Muscle of leg (tissue), 11 donors: Measurements from ENCODE around the gene ENO3. TPM values are rescaled to one million over a fixed set of nuclear protein-coding genes. Genes with fewer than 3 reads are reported as not detected.
"Not testable (repeated sequence)": the region's sequence is repeated elsewhere in the genome, so short reads cannot be mapped to it uniquely, and the experiment has no call there.

Experiments used
- DNase-seq: peaks from one replicate; pipeline ENCODE4 v3.0.0; 2013
- H3K27ac ChIP-seq: one replicate; pipeline ENCODE4 v1.5.1; 2013; ENCODE audit warnings: mild to moderate bottlenecking, low read length, control low read depth
- H3K27me3 ChIP-seq: one replicate; pipeline ENCODE4 v1.6.1; 2013; ENCODE audit warnings: low read length; ENCODE audit not compliant: control insufficient read depth, insufficient read depth
- H3K36me3 ChIP-seq: one replicate; pipeline ENCODE4 v1.6.1; 2013; ENCODE audit warnings: low read length; ENCODE audit not compliant: control insufficient read depth, insufficient read depth
- H3K4me1 ChIP-seq: one replicate; pipeline ENCODE4 v1.6.1; 2013; ENCODE audit warnings: low read length; ENCODE audit not compliant: control insufficient read depth, insufficient read depth
- H3K4me3 ChIP-seq: one replicate; pipeline ENCODE4 v1.5.1; 2013; ENCODE audit warnings: low read length, control low read depth
- H3K9me3 ChIP-seq: replicated peaks from 2 replicates; pipeline ENCODE4 v1.6.1; 2013; ENCODE audit warnings: low read depth, low read length; ENCODE audit not compliant: control insufficient read depth
- WGBS: methylation state at CpG from one replicate; pipeline ENCODE4 v1.1.5; 2013; ENCODE audit warnings: missing lambda C conversion rate; ENCODE audit not compliant: insufficient coverage; 5-methylcytosine and 5-hydroxymethylcytosine counted together
- polyA plus RNA-seq, 8 donors: library from polyadenylated mRNA; unstranded; fragments of 120-200 nt; gene quantifications; one replicate each; pipeline versions ENCODE4 v1.2.1 to v1.2.3, GENCODE V29; 2013; ENCODE audit warnings: inconsistent platforms in 1 of 8, low replicate concordance in 1 of 8; ENCODE audit not compliant: insufficient read length in 8 of 8, insufficient read depth in 1 of 8
- total RNA-seq: library from RNA; stranded (reverse); fragments of 120-200 nt; gene quantifications from one replicate; pipeline ENCODE4 v1.2.4, GENCODE V29; 2013

The ENO3 gene
- total and polyA plus RNA-seq, 9 donors, result 815 to 2,459 (median 1,704) TPM

DNA sequence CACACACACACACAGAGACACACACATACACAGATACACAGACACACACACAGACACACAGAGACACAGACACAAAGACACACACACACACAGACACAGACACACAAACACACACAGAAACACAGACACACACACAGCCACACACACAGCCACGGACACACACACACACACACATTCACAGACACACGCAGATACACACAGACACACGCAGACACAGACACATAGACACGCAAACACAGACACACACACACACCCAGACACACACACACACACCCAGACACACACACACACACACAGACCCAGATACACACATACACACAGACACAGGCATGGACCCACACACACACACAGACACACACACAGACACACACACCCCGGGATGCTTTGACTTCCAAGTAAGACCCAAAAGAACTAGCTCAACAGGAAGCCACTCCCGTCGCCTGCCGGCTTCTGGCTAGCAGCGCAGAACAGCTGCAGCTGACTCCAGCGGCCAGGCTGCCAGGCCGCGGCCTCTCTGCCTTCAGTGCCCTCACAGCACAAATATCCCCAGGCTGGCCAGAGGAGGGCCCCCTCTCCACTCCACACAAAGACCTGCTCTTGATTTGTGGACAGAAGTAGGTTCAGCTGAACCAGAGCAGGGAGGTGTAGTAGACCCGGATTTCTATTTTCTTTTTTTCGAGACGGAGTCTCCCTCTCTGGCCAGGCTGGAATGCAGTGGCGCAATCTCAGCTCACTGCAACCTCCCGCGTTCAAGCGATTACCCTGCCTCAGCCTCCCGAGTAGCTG is 42.0 kb upstream of the ENO3 start:
- H3K4me3 ChIP-seq, result no peak overlapping the region

GRCh38 chr17:4913994-4914393 is 36.9 kb upstream of the ENO3 start:
- DNase-seq, result peak; percentile 16
- no peaks in the 10 kb centered on the region for H3K9me3 ChIP-seq
- no peak overlapping the region for H3K4me3 ChIP-seq
- H3K36me3 ChIP-seq, result no peaks in the 10 kb centered on the region
- H3K27me3 ChIP-seq, result no peaks in the 10 kb centered on the region
- no CpG with 5 or more reads among the region's 1 CpG for WGBS
- peaks cover 7% of the 10 kb centered on the region for H3K4me1 ChIP-seq
- no peak overlapping the region for H3K27ac ChIP-seq

More for the DNA sequence above, 42.0 kb upstream of the ENO3 start:
- H3K4me1 ChIP-seq, result peaks cover 18% of the 10 kb centered on the region
- no peaks in the 10 kb centered on the region for H3K9me3 ChIP-seq
- DNase-seq, result peak; percentile 97
- peak overlapping the region; percentile 87 for H3K27ac ChIP-seq
- H3K27me3 ChIP-seq, result no peaks in the 10 kb centered on the region
- 54% methylated on average over 8 of the region's 20 CpGs for WGBS
- H3K36me3 ChIP-seq, result no peaks in the 10 kb centered on the region

- H3K36me3 ChIP-seq, H3K27ac ChIP-seq, H3K4me3 ChIP-seq, DNase-seq, H3K4me1 ChIP-seq, H3K27me3 ChIP-seq, H3K9me3 ChIP-seq: not testable (repeated sequence)
- WGBS, result 100% methylated on average over 2 of the region's 4 CpGs
These were observed 36.4 kb upstream of the ENO3 start for GRCh38 chr17:4914551-4914950.

- 66% methylated on average over 5 of the region's 8 CpGs for WGBS
- no peaks in the 10 kb centered on the region for H3K36me3 ChIP-seq
- no peaks in the 10 kb centered on the region for H3K27me3 ChIP-seq
These were observed 31.3 kb upstream of the ENO3 start for GRCh38 chr17:4919511-4920047.

DNA sequence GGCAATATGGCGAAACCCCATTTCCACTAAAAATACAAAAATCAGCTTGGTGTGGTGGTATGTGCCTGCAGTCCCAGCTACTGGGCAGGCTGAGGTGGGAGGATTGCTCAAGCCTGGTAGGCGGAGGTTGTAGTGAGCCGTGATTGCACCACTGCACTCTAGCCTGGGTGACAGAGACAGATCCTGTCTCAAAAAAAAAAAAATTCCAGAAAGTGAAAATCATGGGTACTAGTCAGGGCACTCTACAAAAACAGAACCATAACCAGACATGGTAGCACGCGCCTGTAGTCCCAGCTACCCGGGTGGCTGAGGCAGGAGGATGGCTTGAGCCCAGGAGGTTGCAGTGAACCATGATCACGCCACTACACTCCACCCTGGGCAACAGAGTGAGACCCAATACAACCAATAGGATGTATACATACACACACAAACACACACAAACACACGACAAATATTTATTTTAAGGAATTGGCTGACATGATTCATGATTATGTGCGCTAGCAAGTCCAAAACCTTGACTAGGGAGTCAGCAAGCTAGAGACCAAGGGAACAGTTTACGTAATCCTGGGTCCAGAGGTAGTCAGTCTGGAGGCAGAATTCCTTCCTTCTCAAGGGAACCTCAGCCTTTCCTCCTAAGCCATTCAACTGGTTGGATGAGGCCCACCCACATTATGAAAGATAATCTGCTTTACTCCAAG is 30.4 kb upstream of the ENO3 start:
- no peak for DNase-seq
- Histone ChIP-seq H3K4me3 (no peak overlapping the region), H3K36me3 (no peaks in the 10 kb centered on the region), H3K4me1 (no peaks in the 10 kb centered on the region), H3K27me3 (no peaks in the 10 kb centered on the region), H3K27ac (no peak overlapping the region), H3K9me3 (no peaks in the 10 kb centered on the region)
- WGBS, result 89% methylated on average over 4 of the region's 10 CpGs

More at GRCh38 chr17:4919511-4920047, 31.3 kb upstream of the ENO3 start:
- no peak overlapping the region for H3K4me3 ChIP-seq
- no peak overlapping the region for H3K27ac ChIP-seq
- no peak for DNase-seq
- H3K4me1 ChIP-seq, result no peaks in the 10 kb centered on the region
- no peaks in the 10 kb centered on the region for H3K9me3 ChIP-seq

DNA sequence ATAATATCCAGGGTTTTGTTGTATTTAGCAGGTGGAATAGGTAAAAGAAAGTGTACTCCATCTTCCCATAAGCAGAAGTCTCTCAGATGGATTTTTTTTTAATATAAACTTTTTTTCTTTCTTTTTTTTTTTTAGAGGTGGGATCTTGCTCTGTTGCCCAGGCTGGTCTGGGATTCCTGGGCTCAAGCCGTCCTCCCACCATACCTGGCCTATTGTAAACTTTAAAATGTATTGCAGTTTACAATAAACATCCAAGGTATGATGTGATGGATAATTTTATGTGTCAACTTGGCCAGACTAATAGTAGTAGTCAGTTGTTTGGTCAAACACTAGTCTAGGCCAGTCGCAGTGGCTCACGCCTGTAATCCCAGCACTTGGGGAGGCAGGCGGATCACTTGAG is 29.6 kb upstream of the ENO3 start:
- Histone ChIP-seq H3K4me3 (no peak overlapping the region), H3K36me3 (no peaks in the 10 kb centered on the region), H3K27me3 (no peaks in the 10 kb centered on the region), H3K9me3 (no peaks in the 10 kb centered on the region), H3K27ac (no peak overlapping the region), H3K4me1 (no peaks in the 10 kb centered on the region)
- no peak for DNase-seq
- WGBS, result no CpG with 5 or more reads among the region's 4 CpGs

GRCh38 chr17:4926577-4927335 is 24.2 kb upstream of the ENO3 start:
- WGBS, result 85% methylated on average over 20 of the region's 24 CpGs
- H3K27me3 ChIP-seq, result not testable (repeated sequence)

DNA sequence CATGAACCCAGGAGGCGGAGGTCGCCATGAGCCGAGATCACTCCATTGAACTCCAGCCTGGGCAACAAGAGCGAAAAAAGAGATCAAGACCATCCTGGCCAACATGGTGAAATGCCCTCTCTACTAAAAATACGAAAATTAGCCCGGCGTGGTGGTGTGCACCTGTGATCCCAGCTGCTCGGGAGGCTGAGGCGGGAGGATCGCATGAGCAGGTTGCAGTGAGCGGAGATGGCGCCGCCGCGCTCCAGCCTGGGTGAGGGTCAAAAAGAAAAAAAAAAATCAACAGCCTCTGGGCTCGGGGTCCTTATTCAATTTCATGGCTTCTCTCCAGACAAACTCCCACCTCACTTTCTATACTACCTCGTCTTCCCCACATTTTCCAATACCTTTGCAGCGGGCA is 22.0 kb upstream of the ENO3 start:
- no peak for DNase-seq
- no peak overlapping the region for H3K4me3 ChIP-seq
- no peak overlapping the region for H3K27ac ChIP-seq
- peaks cover under 1% of the 10 kb centered on the region for H3K4me1 ChIP-seq
- no peaks in the 10 kb centered on the region for H3K9me3 ChIP-seq
- no peaks in the 10 kb centered on the region for H3K36me3 ChIP-seq
- WGBS, result 96% methylated on average over 12 of the region's 18 CpGs
- no peaks in the 10 kb centered on the region for H3K27me3 ChIP-seq

More at GRCh38 chr17:4926577-4927335, 24.2 kb upstream of the ENO3 start:
- H3K27ac ChIP-seq, H3K4me1 ChIP-seq, H3K4me3 ChIP-seq, H3K9me3 ChIP-seq, H3K36me3 ChIP-seq, DNase-seq: not testable (repeated sequence)

GRCh38 chr17:4931963-4932362 is 19.0 kb upstream of the ENO3 start, which contains the start of gene GP1BA:
Gene GP1BA, plus strand, starts transcription at chr17:4932277. Its CDS starts 328 bp downstream, at chr17:4932605.
- no peak for DNase-seq
- Histone ChIP-seq H3K36me3 (peaks cover 14% of the 10 kb centered on the region), H3K4me1 (peaks cover 8% of the 10 kb centered on the region), H3K9me3 (no peaks in the 10 kb centered on the region), H3K27me3 (no peaks in the 10 kb centered on the region), H3K27ac (no peak within 1 kb of the TSS), H3K4me3 (no peak within 1 kb of the TSS)
- WGBS, result 88% methylated on average over 5 of the region's 14 CpGs

- H3K4me1 ChIP-seq, result peaks cover 8% of the 10 kb centered on the region
- WGBS, result 91% methylated on average over 12 of the region's 12 CpGs
- no peak overlapping the region for H3K27ac ChIP-seq
- H3K27me3 ChIP-seq, result no peaks in the 10 kb centered on the region
- H3K4me3 ChIP-seq, result no peak overlapping the region
- H3K9me3 ChIP-seq, result no peaks in the 10 kb centered on the region
- no peak for DNase-seq
- H3K36me3 ChIP-seq, result peaks cover 22% of the 10 kb centered on the region
These were observed 18.2 kb upstream of the ENO3 start for GRCh38 chr17:4932756-4933155.
